Measurements from ENCODE around the gene LGALS16.
A peak's percentile ranks its signal among the peaks of the same experiment; 100 is the strongest.
"Not testable (repeated sequence)": the region's sequence is repeated elsewhere in the genome, so short reads cannot be mapped to it uniquely, and the experiment has no call there.

LGALS16 gene

GRCh38 chr19:39679056-39679790 lies 23.5 kb downstream of the LGALS16 start:
- peak; percentile 33 for DNase-seq

DNA sequence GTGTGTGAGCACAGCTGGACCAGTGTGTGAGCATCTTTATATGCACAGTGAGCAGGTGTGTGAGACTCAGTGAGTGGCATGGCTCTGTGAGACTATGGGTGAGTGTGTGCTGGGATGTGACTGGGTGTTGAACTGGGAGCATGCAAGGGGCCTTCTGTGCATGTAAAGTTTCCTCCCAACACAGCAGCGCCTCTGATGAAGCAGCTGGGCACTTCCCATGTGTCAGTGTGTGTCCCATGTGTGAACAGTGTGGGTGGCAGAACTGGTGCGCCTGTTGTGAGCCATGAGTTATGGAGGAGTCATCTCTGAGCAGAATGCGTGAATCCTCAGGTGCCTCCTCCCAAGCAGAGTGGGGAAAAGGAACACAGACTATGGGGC lies 24.1 kb downstream of the LGALS16 start:
- no peak for DNase-seq

GRCh38 chr19:39680593-39680992 lies 24.9 kb downstream of the LGALS16 start:
- DNase-seq: no peak

DNA sequence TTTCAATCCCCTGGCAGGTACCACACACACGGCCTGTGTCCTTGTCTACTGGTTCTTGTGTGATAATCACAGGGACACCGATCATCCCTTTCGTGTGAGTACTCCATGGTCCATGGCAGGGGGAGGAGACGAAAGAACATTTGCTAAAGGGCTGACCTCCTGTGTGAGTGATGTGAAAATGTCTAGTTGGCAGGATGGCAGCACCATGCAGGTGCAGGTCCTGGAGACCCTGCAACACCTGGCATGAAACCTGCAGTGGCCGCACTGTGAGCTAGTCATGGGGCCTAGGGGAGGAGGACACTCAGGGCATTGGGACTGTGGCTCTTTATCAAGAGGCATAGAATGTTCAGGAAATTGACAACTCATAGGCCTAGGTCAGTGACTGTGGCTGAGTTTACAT lies 25.7 kb downstream of the LGALS16 start:
- no peak for DNase-seq

GRCh38 chr19:39684267-39684666 lies 28.6 kb downstream of the LGALS16 start:
- peak; percentile 10 for DNase-seq

DNA sequence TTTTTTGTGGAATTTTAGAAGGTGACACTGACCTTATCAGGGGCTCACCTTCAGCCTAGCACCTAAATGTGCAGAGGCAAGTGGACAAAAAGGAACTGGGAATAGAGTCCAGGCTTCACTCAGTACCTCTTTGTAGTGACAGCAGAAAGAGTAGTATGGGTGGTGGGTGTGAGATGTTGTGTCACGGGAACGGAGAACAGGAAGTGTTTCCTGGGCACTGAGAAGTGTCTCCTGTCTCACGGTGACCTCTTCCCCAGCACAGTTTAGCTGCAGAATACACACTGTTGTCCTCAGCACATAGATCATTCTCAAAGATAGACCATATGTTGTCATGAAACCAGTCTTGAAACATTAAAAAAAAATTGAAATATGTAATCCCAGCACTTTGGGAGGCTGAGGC lies 31.0 kb downstream of the LGALS16 start:
- DNase-seq: peak; percentile 22

DNA sequence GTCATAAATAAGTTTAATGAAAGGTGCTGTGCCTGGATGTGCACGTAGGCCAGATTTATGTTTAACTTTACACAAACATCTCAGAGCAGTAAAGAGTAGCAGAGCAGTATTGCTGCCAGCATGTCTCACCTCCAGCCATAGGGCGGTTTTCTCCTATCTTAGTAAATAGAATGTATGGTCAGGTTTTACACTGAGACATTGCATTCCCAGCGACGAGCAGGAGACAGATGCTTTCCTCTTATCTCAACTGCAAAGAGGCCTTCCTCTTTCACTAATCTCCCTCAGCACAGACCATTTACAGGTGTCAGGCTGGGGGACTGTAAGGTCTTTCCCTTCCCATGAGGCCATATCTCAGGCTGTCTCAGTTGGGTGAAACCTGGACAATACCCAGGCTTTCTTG lies 32.9 kb downstream of the LGALS16 start:
- not testable (repeated sequence) for DNase-seq

- DNase-seq: no peak
Observed at GRCh38 chr19:39692166-39692565, 36.5 kb downstream of the LGALS16 start.

DNA sequence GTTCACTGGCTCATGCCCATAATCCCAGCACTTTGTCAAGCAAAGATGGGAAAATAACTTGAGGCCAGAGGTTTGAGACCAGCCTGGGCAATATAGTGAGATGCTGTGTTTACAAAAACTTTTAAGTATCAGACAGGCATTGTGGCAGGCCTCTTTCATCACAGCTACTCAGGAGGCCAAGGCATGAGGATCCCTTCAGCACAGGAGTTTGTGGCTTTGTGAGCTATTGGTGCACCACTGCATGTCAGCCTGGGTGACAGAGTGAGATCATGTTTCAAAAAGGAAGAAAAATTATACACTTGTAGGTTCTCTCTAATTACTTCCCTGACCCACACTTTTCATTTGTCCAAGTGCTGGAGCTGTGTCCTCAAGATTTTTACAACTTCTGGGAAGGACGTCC lies 37.1 kb downstream of the LGALS16 start:
- DNase-seq: no peak

- DNase-seq: no peak
Observed at GRCh38 chr19:39695759-39696158, 40.0 kb downstream of the LGALS16 start.

- DNase-seq: no peak
Observed at GRCh38 chr19:39696387-39696786, 40.7 kb downstream of the LGALS16 start.

DNA sequence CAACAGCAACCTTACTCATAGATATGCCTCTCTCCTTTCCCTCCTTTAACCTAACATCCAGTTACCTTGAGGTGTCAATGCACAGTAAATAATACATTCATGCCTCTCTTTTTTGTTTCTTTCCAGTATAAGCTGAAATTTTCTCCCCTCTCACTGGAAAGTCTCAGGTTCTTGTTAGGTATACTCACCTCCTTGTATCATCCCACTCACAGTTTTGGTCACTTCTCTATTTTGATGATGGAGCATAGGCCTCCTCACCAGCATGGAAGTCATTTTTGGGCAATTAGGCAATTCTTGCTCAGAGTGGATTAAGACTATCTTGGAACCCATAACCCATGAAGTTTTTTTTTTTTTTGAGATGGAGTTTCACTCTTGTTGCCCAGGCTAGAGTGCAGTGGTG lies 42.8 kb downstream of the LGALS16 start:
- no peak for DNase-seq

GRCh38 chr19:39701291-39701690 lies 45.6 kb downstream of the LGALS16 start:
- no peak for DNase-seq

DNA sequence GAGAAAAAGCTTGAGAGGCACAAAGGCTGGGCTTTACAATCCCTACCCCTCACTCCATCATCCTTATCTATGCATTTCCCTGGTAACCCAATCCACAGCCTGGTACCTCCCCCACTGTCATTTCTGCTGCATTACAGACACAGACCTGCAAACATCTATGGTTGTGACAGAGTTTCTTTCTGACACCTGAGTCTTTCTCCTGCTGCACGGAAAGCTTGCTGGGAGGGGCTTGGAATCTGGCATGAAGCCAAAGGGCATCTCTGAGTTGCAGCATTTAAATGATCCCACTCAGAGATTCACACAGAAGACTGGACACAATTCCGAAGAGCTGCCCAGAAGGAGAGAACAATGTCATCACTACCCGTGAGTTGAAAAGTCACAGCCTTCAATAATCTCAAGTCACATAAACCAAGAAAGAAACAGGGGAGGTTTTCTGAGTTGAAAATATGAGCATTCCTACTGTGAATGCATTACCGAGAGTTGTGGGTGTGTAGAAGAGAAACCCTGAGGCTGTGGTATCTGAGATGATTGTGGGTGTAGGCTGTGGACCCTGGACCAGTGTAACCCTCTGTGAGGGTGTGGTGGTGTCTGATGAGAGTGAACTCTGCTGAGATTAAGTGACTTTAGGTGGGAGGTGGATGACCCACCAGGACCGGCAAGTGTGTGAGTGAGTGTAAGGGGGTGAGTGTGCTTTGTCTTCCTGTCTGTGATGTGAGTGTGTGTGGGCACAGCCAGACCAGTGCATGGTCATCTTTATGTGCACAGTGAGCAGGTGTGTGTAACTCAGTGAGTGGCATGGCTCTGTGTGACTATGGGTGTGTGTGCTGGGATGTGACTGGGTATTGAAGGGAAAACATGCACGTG lies 48.7 kb downstream of the LGALS16 start, which contains the start of gene LGALS14:
TSS of gene LGALS14 (plus strand) at position 301 of the 864 bp plus-strand sequence. CDS start at position 349, 48 bp downstream.
- no peak for DNase-seq

DNA sequence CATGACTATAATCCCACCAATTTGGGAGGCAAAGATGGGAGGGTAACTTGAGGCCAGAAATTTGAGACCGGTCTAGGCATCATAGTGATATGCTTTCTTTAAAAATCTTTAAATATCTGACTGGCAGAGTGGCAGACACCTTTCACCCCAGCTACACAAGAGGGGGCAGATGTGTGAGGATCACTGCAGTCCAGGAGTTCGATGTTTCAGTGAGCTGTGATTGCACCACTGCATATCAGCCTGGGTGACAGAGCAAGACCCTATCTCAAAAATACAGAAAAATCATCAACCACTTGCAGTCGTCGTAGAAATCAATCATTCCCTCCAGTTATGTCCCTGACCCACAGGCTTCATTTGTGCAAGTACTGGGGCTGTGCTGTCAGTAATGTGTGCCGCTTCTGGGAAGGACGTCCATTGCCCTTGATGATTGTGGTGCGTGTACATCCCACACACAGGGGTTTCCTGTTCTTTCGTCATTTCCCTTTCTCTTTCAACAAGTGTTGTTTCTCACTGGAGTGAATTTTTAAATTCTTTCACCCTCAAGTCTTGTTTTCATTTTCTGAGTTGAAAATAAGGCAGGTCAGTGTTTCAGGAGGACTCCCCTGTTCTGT lies 50.0 kb downstream of the LGALS16 start:
- peak; percentile 51 for DNase-seq

- no peak for DNase-seq
Observed at GRCh38 chr19:39708594-39708993, 52.9 kb downstream of the LGALS16 start.

DNA sequence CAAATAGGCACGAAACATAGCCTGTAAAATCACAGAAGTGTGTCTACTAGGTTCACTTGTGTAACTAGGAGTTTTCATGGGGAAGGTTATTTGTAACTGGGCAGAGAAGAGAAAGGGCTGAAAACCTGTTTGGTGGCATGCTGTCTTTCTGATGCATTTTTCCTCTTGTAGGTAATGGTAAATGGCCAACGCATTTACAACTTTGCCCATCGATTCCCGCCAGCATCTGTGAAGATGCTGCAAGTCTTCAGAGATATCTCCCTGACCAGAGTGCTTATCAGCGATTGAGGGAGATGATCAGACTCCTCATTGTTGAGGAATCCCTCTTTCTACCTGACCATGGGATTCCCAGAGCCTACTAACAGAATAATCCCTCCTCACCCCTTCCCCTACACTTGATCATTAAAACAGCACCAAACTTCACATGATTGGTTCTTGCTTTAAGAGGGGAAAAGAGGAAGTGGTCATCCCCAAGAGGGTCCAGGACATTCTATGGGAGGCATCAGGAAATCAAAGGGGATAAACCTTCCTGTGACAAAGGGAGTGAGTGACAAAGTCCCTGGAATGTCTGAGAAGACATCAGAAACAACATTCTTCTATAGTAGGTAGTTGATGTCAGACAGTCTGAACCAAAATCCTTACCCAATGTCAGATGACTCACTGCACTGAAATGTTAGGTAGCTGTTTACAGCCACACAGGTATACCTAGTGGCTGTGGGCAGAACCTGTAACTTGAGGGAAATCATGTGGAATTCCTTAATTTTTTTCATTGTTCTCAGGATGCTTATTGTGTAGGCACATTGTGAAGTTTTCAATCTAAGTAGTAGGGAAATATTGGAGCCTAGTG lies 53.5 kb downstream of the LGALS16 start:
- DNase-seq: no peak

All from inflammatory macrophage treated with lipopolysaccharide for 4 hours (primary cell).